ENCODE data around the gene ARHGEF10L.

ARHGEF10L gene

DNA sequence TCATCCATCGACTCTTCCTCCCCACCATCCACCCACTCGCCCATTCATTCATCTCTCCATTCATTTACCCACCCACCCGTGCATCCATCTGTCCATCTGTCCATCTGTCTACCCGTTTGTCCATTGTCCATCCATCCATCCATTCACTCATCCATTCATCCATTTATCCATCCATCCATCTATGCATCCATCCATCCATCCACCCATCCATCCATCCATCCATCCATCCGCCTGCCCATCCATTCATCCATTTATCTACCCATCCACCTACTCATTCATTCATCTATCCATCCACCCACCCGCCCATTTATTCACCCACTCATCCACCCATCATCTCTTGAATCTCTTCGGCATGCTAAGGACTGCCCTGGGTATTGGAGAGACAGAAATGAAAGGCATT is 18.5 kb downstream of the ARHGEF10L start:
- in situ Hi-C loops (cut with HindIII; ENCODE audit: low pct_ligation_motif_present, low sequenced_read_pairs), result no loop called here
- Histone ChIP-seq H3K36me3 (replicated peaks) (no peaks in the 10 kb centered on the region), H3K27me3 (replicated peaks) (no peaks in the 10 kb centered on the region), H3K4me3 (ENCODE audit: low read depth, low read length) (no peak overlapping the region), H3K27ac (no peak overlapping the region)
- TF ChIP-seq CTCF (IDR thresholded peaks at IDR 0.05; ENCODE audit: low read depth, low read length, missing control alignments), result no peak
- DNase-seq, result no peak

- in situ Hi-C loops (cut with HindIII; ENCODE audit: low pct_ligation_motif_present, low sequenced_read_pairs), result no loop called here
- no peak overlapping the region for H3K27ac ChIP-seq
- TF ChIP-seq CTCF (IDR thresholded peaks at IDR 0.05; ENCODE audit: low read depth, low read length, missing control alignments), result no peak
Observed at GRCh38 chr1:17558541-17558940, 19.0 kb downstream of the ARHGEF10L start.

DNA sequence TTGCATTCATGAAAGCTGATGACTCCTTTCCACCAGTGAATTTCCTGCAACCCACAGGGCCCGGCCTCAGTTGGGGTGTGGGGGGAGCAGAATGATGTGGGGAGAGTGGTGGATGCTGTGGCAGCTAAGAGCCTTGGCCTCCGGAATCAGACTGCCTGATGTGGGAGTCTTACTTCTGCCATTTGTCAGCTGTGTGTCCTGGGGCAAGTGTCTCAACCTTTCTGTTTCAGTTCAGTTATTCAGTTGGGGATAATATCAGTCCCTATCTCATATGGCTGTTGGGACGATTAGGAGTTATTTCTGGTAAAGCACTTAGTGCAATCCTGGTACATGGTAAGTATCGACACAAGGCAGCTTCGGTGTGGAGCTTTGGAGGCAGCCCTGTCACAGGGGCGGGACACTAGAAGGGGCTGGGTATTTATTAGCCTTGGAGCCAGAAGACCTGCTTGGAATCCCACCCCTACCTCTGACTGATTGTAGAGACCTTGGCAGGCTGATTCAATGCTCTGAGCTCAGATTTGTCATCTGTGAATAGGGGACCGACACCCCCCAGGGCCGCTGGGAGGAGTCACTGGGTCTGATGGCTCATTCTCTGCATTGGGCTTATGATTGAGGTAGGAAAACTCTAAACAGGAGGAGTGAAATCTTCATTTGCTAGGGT is 19.6 kb downstream of the ARHGEF10L start:
- Histone ChIP-seq H3K27me3 (replicated peaks) (no peaks in the 10 kb centered on the region), H3K4me3 (ENCODE audit: low read depth, low read length) (no peak overlapping the region), H3K36me3 (replicated peaks) (no peaks in the 10 kb centered on the region), H3K27ac (no peak overlapping the region)
- in situ Hi-C loops (cut with HindIII; ENCODE audit: low pct_ligation_motif_present, low sequenced_read_pairs), result no loop called here
- no peak for TF ChIP-seq CTCF (IDR thresholded peaks at IDR 0.05; ENCODE audit: low read depth, low read length, missing control alignments)
- DNase-seq, result no peak

More at GRCh38 chr1:17558541-17558940, 19.0 kb downstream of the ARHGEF10L start:
- no peak for DNase-seq
- no peaks in the 10 kb centered on the region for H3K27me3 ChIP-seq (replicated peaks)
- no peaks in the 10 kb centered on the region for H3K36me3 ChIP-seq (replicated peaks)
- no peak overlapping the region for H3K4me3 ChIP-seq (ENCODE audit: low read depth, low read length)

- H3K27me3 ChIP-seq (replicated peaks), result no peaks in the 10 kb centered on the region
- DNase-seq, result no peak
- H3K27ac ChIP-seq, result no peak overlapping the region
- no peak overlapping the region for H3K4me3 ChIP-seq (ENCODE audit: low read depth, low read length)
- no peak for TF ChIP-seq CTCF (IDR thresholded peaks at IDR 0.05; ENCODE audit: low read depth, low read length, missing control alignments)
- no peaks in the 10 kb centered on the region for H3K36me3 ChIP-seq (replicated peaks)
- in situ Hi-C loops (cut with HindIII; ENCODE audit: low pct_ligation_motif_present, low sequenced_read_pairs), result no loop called here
Observed at GRCh38 chr1:17559615-17560419, 20.3 kb downstream of the ARHGEF10L start.

- no peaks in the 10 kb centered on the region for H3K27me3 ChIP-seq (replicated peaks)
- DNase-seq, result no peak
- in situ Hi-C loops (cut with HindIII; ENCODE audit: low pct_ligation_motif_present, low sequenced_read_pairs), result no loop called here
- H3K27ac ChIP-seq, result no peak overlapping the region
- no peaks in the 10 kb centered on the region for H3K36me3 ChIP-seq (replicated peaks)
- no peak for TF ChIP-seq CTCF (IDR thresholded peaks at IDR 0.05; ENCODE audit: low read depth, low read length, missing control alignments)
- no peak overlapping the region for H3K4me3 ChIP-seq (ENCODE audit: low read depth, low read length)
Observed at GRCh38 chr1:17561247-17561548, 21.7 kb downstream of the ARHGEF10L start.
